Uterus (tissue), 4 donors: ENCODE measurements around the gene KMT2E. TPM values are rescaled to one million over a fixed set of nuclear protein-coding genes. Genes with fewer than 3 reads are reported as not detected.

ENCODE experiments used
- DNase-seq, 2 donors: peaks; one replicate each; pipeline ENCODE4 v3.0.0-alpha.2; 2019 to 2020
- H3K27ac ChIP-seq, 2 donors: fragments of 200-600 bp; sonication (generic); 1 replicate in 1 of 2; 2 replicates in 1 of 2; pipeline ENCODE4 v1.5.1; 2016 to 2018
- H3K27me3 ChIP-seq, 2 donors: fragments of 200-600 bp; sonication (generic); one replicate each; pipeline ENCODE4 v1.5.1; 2018 to 2019; ENCODE audit warnings: control low read depth in 1 of 2
- H3K36me3 ChIP-seq, 2 donors: fragments of 200-600 bp; sonication (generic); one replicate each; pipeline ENCODE4 v1.5.1; 2019; ENCODE audit warnings: control low read depth in 1 of 2
- H3K4me1 ChIP-seq, 2 donors: fragments of 200-600 bp; sonication (generic); one replicate each; pipeline ENCODE4 v1.5.1; 2018 to 2019; ENCODE audit warnings: control low read depth in 1 of 2
- H3K4me3 ChIP-seq, 2 donors: fragments of 200-600 bp; sonication (generic); 1 replicate in 1 of 2; 2 replicates in 1 of 2; pipeline ENCODE4 v1.5.1; 2018 to 2019; ENCODE audit warnings: mild to moderate bottlenecking in 1 of 2
- H3K9me3 ChIP-seq, 2 donors: fragments of 200-600 bp; sonication (generic); one replicate each; pipeline ENCODE4 v1.5.1; 2019; ENCODE audit warnings: control low read depth in 1 of 2
- POLR2A ChIP-seq, 2 donors: fragments of 450-650 bp; IDR thresholded peaks; one replicate each; pipeline ENCODE4 v1.6.1; 2016; ENCODE audit warnings: antibody characterized with exemption in 2 of 2, mild to moderate bottlenecking in 1 of 2, moderate library complexity in 1 of 2
- intact Hi-C: fragments of 100-400 bp; cut with DNase I; formaldehyde crosslinking; loops from one replicate; pipeline ENCODE4 v1.15.1; 2023; ENCODE audit warnings: low total_unique reads
- total RNA-seq, 4 donors: library from RNA; depleted of rRNA in 3 of 4; stranded (reverse); fragments of >200 nt in 3 of 4; gene quantifications; one replicate each; pipeline versions ENCODE4 v1.1.0 to v1.2.4, GENCODE V29; 2014 to 2023
- TF ChIP-seq, protein P1 (sequence below), 4 experiments: fragments of 200-600 bp in 2 of 4; fragments of 450-650 bp in 2 of 4; sonication (generic) in 2 of 4; IDR thresholded peaks; one replicate each; pipeline ENCODE4 v1.5.1; 2016 to 2019; ENCODE audit warnings: antibody characterized with exemption in 4 of 4, mild to moderate bottlenecking in 2 of 4, moderate library complexity in 1 of 4
- donor health status: DM: yes; HTN: yes; CAD: no.

The KMT2E gene
- total RNA-seq, 4 donors from 2014 or later: 61.5 to 208 (median 148) TPM

DNA sequence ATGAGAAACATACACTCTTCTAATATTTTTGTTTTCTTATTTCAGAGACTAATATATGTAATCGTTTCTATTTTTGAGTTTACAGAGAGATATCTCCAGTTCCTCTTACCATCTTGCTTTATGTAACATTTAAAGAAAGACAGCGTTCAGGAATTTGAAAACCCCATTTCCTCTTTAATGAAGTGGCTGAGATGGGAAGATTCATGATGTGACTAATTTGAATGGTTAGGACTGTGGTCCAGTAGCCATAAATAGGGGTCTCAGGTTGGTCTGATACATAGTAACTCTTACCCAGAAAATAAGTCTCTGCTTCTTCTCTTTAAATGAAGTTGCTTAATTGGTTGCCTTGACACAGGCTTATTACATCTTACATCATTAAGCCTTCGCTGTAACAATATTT is 6.9 kb downstream of the KMT2E start:
- DNase-seq: no peak
- H3K27ac ChIP-seq: peak overlapping the region in 1 of 2 donors; percentile 45
- H3K9me3 ChIP-seq: no peaks in the 10 kb centered on the region
- TF ChIP-seq, protein P1, sequence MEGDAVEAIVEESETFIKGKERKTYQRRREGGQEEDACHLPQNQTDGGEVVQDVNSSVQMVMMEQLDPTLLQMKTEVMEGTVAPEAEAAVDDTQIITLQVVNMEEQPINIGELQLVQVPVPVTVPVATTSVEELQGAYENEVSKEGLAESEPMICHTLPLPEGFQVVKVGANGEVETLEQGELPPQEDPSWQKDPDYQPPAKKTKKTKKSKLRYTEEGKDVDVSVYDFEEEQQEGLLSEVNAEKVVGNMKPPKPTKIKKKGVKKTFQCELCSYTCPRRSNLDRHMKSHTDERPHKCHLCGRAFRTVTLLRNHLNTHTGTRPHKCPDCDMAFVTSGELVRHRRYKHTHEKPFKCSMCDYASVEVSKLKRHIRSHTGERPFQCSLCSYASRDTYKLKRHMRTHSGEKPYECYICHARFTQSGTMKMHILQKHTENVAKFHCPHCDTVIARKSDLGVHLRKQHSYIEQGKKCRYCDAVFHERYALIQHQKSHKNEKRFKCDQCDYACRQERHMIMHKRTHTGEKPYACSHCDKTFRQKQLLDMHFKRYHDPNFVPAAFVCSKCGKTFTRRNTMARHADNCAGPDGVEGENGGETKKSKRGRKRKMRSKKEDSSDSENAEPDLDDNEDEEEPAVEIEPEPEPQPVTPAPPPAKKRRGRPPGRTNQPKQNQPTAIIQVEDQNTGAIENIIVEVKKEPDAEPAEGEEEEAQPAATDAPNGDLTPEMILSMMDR (IDR thresholded peaks at IDR 0.05): no peak
- TF ChIP-seq POLR2A (IDR thresholded peaks at IDR 0.05): no peak
- H3K36me3 ChIP-seq: no peaks in the 10 kb centered on the region
- H3K4me3 ChIP-seq: no peak overlapping the region
- H3K27me3 ChIP-seq: no peaks in the 10 kb centered on the region
- intact Hi-C loops: no loop called here
- H3K4me1 ChIP-seq: peaks cover 0 to 31% of the 10 kb centered on the region in 2 donors

DNA sequence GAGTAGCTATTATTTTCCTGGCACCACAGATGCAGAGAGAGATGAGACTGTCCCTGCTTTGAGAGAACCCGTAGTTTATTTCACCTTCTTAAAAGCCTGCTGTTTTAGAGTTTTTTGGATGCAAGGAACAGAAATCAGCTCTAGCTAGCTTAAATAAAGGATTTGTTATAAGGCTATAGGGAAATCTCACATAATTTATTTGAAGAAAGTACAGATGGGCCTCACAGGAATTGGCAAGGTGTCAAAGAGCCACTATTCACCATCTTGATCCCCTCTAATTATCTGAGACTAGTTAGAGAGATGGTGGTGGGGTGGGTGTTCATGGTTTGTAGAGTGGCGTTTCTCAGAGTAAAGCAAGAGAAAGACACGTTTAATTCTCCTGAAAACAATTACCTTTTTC is 7.3 kb downstream of the KMT2E start:
- Histone ChIP-seq H3K36me3 (no peaks in the 10 kb centered on the region), H3K4me1 (peaks cover 0 to 32% of the 10 kb centered on the region in 2 donors), H3K27ac (peak overlapping the region in 1 of 2 donors; percentile 45), H3K4me3 (no peak overlapping the region), H3K9me3 (no peaks in the 10 kb centered on the region), H3K27me3 (no peaks in the 10 kb centered on the region)
- no peak for DNase-seq
- intact Hi-C loops: no loop called here
- TF ChIP-seq, protein P1 (IDR thresholded peaks at IDR 0.05): no peak
- no peak for TF ChIP-seq POLR2A (IDR thresholded peaks at IDR 0.05)

DNA sequence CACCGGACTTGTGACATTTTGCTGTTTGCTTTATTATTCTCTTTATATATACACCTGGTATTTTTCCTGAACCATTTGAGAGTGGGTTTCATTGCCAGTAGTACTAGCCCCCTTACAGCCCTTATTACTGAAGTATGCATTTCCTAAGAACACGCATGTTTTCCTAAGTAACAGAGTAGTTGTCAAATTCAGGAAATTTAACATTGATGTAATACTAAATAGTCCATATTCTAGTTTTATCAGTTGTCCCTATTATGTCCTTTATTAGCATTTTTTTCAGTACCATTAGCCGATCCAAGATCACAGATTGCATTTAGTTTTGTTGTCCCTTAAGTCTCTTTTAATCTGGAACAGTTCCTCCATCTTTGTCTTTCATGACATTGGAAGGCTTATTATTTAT is 8.0 kb downstream of the KMT2E start:
- Histone ChIP-seq H3K36me3 (no peaks in the 10 kb centered on the region), H3K4me1 (peaks cover 0 to 32% of the 10 kb centered on the region in 2 donors), H3K27ac (no peak overlapping the region), H3K27me3 (no peaks in the 10 kb centered on the region), H3K9me3 (no peaks in the 10 kb centered on the region), H3K4me3 (no peak overlapping the region)
- TF ChIP-seq, protein P1 (IDR thresholded peaks at IDR 0.05): no peak
- no peak for TF ChIP-seq POLR2A (IDR thresholded peaks at IDR 0.05)
- DNase-seq: no peak
- intact Hi-C loops: no loop called here

DNA sequence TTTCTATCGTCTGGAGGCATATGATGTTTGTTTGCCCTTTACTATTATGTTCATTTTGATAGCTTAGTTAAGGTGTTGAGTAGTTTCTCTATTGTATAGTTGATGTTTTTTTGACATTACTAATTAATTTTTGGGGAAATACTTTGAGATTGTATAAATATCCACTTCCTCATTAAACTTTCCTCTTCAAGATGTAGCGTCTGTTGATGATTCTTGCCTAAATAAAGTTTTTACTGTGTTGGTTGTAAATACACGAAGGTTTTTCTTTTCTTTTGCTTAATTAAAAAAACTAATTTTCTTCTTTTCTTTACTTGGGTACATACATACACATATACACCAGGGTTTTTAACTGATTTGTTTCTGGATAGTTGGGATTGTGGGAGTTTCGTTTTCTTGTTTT is 8.5 kb downstream of the KMT2E start:
- H3K4me1 ChIP-seq: peaks cover 0 to 32% of the 10 kb centered on the region in 2 donors
- intact Hi-C loops: no loop called here

DNA sequence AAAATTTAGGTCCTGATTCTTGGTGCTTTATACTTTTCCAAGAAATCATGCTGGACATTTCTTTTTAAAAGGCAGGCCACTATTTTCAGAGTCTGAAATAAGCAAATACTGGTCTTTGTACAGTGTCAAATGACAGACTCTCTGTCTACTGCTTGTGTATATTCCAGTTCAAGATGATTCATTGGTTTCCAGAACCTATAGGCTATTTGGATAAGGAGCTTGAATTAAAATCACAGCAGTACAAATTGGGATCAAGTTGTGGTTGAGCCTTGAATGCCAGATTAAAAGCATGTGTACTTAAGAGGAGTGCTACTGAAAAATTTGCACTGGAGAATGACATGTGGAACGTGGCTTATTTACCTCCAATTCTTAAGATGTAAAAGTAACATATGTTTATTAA is 10.7 kb downstream of the KMT2E start:
- Histone ChIP-seq H3K27me3 (no peaks in the 10 kb centered on the region), H3K4me1 (peaks cover 4 to 28% of the 10 kb centered on the region in 2 donors), H3K9me3 (no peaks in the 10 kb centered on the region), H3K27ac (no peak overlapping the region), H3K36me3 (no peaks in the 10 kb centered on the region), H3K4me3 (no peak overlapping the region)
- intact Hi-C loops: no loop called here
- DNase-seq: no peak
- TF ChIP-seq POLR2A (IDR thresholded peaks at IDR 0.05): no peak
- TF ChIP-seq, protein P1 (IDR thresholded peaks at IDR 0.05): no peak

More for the DNA sequence above, 8.5 kb downstream of the KMT2E start:
- H3K27ac ChIP-seq: no peak overlapping the region
- H3K36me3 ChIP-seq: no peaks in the 10 kb centered on the region
- H3K27me3 ChIP-seq: no peaks in the 10 kb centered on the region
- H3K9me3 ChIP-seq: no peaks in the 10 kb centered on the region
- no peak for TF ChIP-seq POLR2A (IDR thresholded peaks at IDR 0.05)
- TF ChIP-seq, protein P1 (IDR thresholded peaks at IDR 0.05): no peak
- DNase-seq: no peak
- no peak overlapping the region for H3K4me3 ChIP-seq
